HG03457 (cell line): Measurements from ENCODE around the gene TRPC4AP.
"Not testable (repeated sequence)": the region's sequence is repeated elsewhere in the genome, so short reads cannot be mapped to it uniquely, and the experiment has no call there.

Source experiments
- ATAC-seq: cut with Tn5 transposase; IDR thresholded peaks from one replicate; pipeline ENCODE4 v1.9.1; 2021; ENCODE audit warnings: moderate number of reproducible peaks; ENCODE audit not compliant: unreplicated experiment

TRPC4AP gene

DNA sequence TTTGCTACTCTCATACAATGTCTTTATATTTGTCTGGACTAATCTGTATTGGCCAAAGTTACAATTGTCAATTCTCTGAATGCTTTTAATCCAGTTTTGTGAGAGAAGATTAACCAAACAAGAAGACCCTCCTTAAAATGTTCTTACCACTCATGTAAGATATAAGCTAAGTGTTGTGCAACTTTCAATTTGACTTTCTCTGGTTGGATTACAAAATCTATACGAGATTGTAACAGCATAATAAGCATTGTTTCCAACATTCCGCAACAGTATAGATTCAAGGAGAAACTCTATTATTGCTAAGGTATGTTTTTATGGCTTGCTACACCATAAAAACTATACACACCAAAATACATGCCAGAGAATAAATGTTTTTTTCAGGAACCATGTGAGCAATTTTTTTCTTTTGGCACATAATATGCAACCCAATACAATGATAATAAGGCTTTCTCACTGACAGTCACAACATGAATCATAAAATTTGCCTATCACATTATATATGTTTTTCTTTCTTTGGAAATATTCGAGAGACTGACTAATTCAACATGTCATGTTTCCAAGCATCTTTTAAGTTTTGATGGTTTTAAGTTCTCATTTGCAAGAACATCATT lies 12.2 kb upstream of the TRPC4AP start:
- no peak for ATAC-seq

- no peak for ATAC-seq
Observed at GRCh38 chr20:35101620-35102019, 9.0 kb upstream of the TRPC4AP start.

DNA sequence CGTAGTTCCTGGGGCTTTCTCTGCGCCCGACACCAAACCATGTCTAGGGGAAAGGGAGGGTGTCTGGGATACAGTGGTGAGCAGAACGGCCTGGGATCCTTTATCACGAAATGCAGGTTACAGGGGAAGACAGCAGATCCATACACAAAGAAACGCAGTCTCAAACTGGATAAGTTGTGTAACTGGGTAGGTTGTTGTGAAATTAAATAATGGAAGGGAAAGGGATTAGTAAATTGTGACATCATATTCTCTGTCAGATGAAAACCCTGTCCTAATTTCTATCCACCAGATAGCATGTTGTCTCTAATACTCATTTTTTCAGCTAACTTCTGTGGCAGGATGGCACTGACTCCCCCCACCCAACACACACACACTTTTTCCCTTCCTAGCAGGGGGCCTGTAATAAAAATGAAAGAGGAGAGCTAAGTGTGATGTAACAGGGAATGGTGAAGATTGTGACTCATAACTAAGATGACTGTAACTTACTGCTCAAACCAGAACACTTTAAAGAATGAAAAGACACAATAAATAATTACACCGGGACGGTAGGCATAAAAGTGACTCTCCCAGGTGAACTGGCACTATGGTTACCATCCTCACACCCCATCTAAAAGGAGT lies 769 bp upstream of the TRPC4AP start:
- ATAC-seq, result no peak

DNA sequence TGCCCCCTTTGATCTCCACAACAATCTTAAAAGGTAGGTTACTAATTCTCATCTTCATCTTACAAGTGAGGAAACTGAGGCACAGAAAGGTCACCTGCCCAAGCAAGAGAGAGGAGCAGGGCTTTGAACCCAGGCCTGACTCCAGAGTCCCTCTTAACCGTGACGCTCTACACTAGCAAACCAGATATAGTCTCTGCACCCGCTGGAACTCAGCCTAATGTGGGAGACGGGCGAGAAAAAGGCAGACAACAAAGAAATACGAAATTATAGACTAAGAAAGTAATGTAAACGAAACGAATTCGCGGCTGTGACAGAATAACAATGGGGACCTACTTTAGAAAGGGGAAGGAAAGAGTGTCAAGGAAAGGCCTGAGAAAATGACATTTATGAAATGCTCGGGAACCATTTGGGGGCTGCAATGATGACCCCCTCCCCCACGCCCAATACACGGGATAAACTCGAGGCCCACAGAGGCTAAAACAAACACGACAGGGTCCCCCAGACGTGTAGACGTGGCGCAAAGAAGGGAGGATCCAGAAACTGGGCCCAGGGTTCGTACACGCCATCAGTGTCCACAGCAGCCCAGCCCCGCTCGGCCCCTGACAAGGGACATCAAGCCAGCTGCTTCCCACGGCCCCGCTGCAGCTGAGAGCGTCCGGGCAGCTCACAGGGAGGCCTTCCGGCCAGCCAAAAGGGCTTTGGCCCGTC lies 637 bp downstream of the TRPC4AP start:
- ATAC-seq, result no peak

- no peak for ATAC-seq
Observed at GRCh38 chr20:35088231-35089145, 4.1 kb downstream of the TRPC4AP start.

GRCh38 chr20:35087791-35088190 lies 4.8 kb downstream of the TRPC4AP start:
- ATAC-seq, result no peak

- ATAC-seq, result no peak
Observed at GRCh38 chr20:35087355-35087754, 5.3 kb downstream of the TRPC4AP start.

- no peak for ATAC-seq
Observed at GRCh38 chr20:35085477-35086225, 7.0 kb downstream of the TRPC4AP start.

- ATAC-seq, result no peak
Observed at GRCh38 chr20:35084998-35085397, 7.6 kb downstream of the TRPC4AP start.

DNA sequence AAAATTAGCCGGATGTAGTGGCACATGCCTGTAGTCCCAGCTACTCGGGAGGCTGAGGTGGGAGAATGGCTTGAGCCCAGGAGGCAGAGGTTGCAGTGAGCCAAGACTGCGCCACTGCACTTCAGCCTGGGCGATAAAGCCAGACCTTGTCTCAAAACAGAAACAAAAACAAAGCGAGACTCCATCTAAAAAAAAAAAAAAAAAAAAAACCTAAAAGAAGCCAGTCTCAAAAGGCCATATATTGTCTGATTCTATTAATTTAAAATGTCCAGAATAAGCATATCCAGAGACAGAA lies 12.3 kb downstream of the TRPC4AP start:
- not testable (repeated sequence) for ATAC-seq

DNA sequence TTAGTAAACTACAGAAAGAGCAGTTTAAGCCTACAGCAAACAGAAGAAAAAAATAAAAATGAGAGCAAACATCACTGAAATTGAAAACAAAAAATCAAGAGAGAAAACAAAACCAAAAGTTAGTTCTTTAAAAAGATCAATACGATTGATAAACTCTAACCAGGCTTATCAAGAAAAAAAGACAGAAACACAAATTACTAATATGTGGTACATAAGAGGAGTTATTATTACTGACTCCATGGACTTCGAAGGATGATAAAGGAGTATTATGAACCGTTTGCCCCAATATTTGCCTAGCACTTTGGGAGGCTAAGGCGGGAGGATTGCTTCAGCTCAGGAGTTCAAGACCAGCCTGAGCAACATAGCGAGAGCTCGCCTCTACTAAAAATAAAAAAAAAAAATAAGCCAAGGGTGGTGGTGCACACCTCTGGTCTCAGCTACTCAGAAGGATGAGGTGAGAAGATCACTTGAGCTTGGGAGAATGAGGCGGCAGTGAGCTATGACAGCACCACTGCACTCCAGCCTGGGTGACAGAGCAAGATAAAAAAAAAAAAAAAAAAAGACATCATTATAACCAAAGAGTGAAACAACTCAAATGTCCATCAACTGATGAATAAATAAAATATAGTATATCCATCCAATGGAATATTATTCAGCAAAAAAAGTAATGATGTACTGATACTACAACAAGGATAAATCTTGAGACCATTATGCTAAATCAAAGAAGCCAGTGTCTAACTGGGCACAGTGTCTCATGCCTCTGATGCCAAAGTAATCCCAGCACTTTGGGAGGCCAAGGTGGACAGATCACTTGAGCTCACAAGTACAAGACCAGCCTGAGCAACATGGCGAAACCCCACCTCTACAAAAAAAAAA lies 12.9 kb downstream of the TRPC4AP start:
- no peak for ATAC-seq

- no peak for ATAC-seq
Observed at GRCh38 chr20:35077872-35078271, 14.7 kb downstream of the TRPC4AP start.

GRCh38 chr20:35077341-35077740 lies 15.3 kb downstream of the TRPC4AP start:
- no peak for ATAC-seq

DNA sequence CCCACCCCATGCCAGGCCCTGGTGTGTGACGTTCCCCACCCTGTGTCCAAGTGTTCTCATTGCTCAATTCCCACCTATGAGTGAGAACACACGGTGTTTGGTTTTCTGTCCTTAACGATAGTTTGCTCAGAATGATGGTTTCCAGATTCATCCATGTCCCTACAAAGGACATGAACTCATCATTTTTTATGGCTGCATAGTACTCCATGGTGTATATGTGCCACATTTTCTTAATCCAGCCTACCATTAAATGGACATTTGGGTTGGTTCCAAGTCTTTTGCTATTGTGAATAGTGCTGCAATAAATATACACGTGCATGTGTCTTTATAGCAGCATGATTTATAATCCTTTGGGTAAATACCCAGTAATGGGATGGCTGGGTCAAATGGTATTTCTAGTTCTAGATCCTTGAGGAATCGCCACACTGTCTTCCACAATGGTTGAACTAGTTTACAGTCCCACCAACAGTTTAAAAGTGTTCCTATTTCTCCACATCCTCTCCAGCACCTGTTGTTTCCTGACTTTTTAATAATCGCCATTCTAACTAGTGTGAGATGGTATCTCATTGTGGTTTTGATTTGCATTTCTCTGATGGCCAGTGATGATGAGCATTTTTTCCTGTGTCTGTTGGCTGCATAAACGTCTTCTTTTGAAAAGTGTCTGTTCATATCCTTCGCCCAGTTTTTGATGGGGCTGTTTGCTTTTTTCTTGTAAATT lies 21.0 kb downstream of the TRPC4AP start:
- not testable (repeated sequence) for ATAC-seq

- ATAC-seq, result no peak
Observed at GRCh38 chr20:35066194-35066593, 26.4 kb downstream of the TRPC4AP start.

- no peak for ATAC-seq
Observed at GRCh38 chr20:35065181-35065580, 27.4 kb downstream of the TRPC4AP start.

GRCh38 chr20:35063168-35063567 lies 29.4 kb downstream of the TRPC4AP start:
- no peak for ATAC-seq

- ATAC-seq, result no peak
Observed at GRCh38 chr20:35062478-35062877, 30.1 kb downstream of the TRPC4AP start.

GRCh38 chr20:35060168-35060567 lies 32.4 kb downstream of the TRPC4AP start:
- ATAC-seq, result no peak
